CD4-positive, alpha-beta memory T cell (primary cell): ENCODE results near the gene UGT3A1. TPM values are rescaled to one million over a fixed set of nuclear protein-coding genes. Genes with fewer than 3 reads are reported as not detected.
A peak's percentile ranks its signal among the peaks of the same experiment; 100 is the strongest.

Experiments
- CTCF ChIA-PET: fragments of 350-600 bp; sonication (Branson Sonifier 250); formaldehyde crosslinking; loops from one replicate; lab custom pipeline; 2021; ENCODE audit warnings: inconsistent platforms; ENCODE audit not compliant: partially characterized antibody; lab: Charles Lee
- POLR2A ChIA-PET: fragments of 350-600 bp; sonication (Branson Sonifier 250); formaldehyde crosslinking; loops from one replicate; lab custom pipeline; 2021; ENCODE audit not compliant: partially characterized antibody; lab: Charles Lee
- DNase-seq, 5 donors: peaks; one replicate each; pipeline versions ENCODE4 v3.0.0 to v3.0.0-alpha.2; 2020 to 2022; ENCODE audit warnings: mixed read lengths in 1 of 5
- H3K27ac ChIP-seq: one replicate; pipeline ENCODE4 v1.7.0; 2013; ENCODE audit warnings: low read depth, low read length
- H3K27me3 ChIP-seq: 2 replicates; pipeline ENCODE4 v1.7.0; 2013; ENCODE audit warnings: mild to moderate bottlenecking, low read length, moderate library complexity; ENCODE audit not compliant: insufficient read depth
- H3K36me3 ChIP-seq: 2 replicates; pipeline ENCODE4 v1.7.0; 2013; ENCODE audit warnings: mild to moderate bottlenecking, low read length, moderate library complexity; ENCODE audit not compliant: insufficient read depth
- H3K4me1 ChIP-seq: 2 replicates; pipeline ENCODE4 v1.7.0; 2013; ENCODE audit warnings: mild to moderate bottlenecking, low read length, moderate library complexity; ENCODE audit not compliant: insufficient read depth
- H3K4me3 ChIP-seq, 2 donors: one replicate each; pipeline ENCODE4 v1.7.0; 2013; ENCODE audit warnings: low read length in 2 of 2, mild to moderate bottlenecking in 1 of 2
- H3K9me3 ChIP-seq, 2 donors: one replicate each; pipeline ENCODE4 v1.7.0; 2013; ENCODE audit warnings: low read length in 2 of 2, control low read depth in 1 of 2; ENCODE audit not compliant: control insufficient read depth in 1 of 2
- H3K27ac Mint-ChIP-seq, 7 donors: one replicate each; pipeline ENCODE4 v1.8.0; 2020 to 2021; ENCODE audit warnings: mixed read lengths in 7 of 7, mild to moderate bottlenecking in 6 of 7, inconsistent platforms in 3 of 7, moderate library complexity in 3 of 7
- H3K27me3 Mint-ChIP-seq, 2 donors: one replicate each; pipeline ENCODE4 v1.8.0; 2020 to 2021; ENCODE audit warnings: mixed read lengths in 2 of 2
- H3K36me3 Mint-ChIP-seq, 2 donors: one replicate each; pipeline ENCODE4 v1.8.0; 2020 to 2021; ENCODE audit warnings: mixed read lengths in 2 of 2, inconsistent platforms in 1 of 2, mild to moderate bottlenecking in 1 of 2
- H3K4me1 Mint-ChIP-seq, 4 donors: one replicate each; pipeline ENCODE4 v1.8.0; 2020 to 2021; ENCODE audit warnings: mixed read lengths in 4 of 4, mild to moderate bottlenecking in 1 of 4
- H3K4me3 Mint-ChIP-seq, 8 donors: one replicate each; pipeline ENCODE4 v1.8.0; 2020 to 2021; ENCODE audit warnings: mixed read lengths in 8 of 8, mild to moderate bottlenecking in 7 of 8, moderate library complexity in 6 of 8, inconsistent platforms in 3 of 8
- H3K9me3 Mint-ChIP-seq, 8 donors: one replicate each; pipeline ENCODE4 v1.8.0; 2020 to 2021; ENCODE audit warnings: mixed read lengths in 8 of 8, mild to moderate bottlenecking in 5 of 8, inconsistent platforms in 3 of 8, moderate library complexity in 1 of 8
- intact Hi-C: fragments of 100-400 bp; cut with micrococcal nuclease; formaldehyde crosslinking; loops from one replicate; pipeline ENCODE4 v1.15.1; 2023
- polyA plus RNA-seq, 2 donors: library from polyadenylated mRNA; unstranded; fragments of 300-500 nt; fragmentation: Illumina TruSeq; gene quantifications; one replicate each; pipeline ENCODE4 v1.2.3, GENCODE V29; 2021
- total RNA-seq, 2 experiments: library from RNA; stranded (reverse); gene quantifications; one replicate each; pipeline ENCODE4 v1.2.3, GENCODE V29; 2021

The UGT3A1 gene
- total and polyA plus RNA-seq, 4 experiments from 2014 or later, result not detected

DNA sequence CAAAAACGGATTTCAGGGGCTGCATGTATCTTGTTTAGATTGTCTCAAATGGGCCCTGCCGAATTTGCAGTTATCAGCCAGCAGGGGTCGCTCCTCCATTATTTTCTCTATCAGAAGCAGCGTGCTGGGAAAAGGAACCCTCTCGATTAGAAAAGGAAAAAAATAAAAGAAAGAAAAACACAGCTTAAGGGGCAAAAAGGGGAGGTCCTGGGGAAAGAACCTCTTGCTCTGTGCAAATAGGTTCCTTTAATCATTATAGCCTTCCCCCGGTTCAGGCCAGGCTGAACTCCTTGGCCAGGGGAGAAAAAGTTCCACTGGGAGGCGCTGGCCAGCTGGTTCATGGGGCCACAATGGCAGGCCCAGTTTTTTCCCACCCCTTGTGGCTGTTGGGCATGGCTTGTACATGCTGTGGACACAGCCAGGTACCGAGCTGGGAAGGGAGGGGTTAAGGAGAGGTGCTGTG lies 27.8 kb downstream of the UGT3A1 start:
- intact Hi-C loops, result no loop called here
- no peak for DNase-seq
- Mint-ChIP-seq H3K4me3 (no peak overlapping the region), H3K36me3 (no peaks in the 10 kb centered on the region), H3K9me3 (peaks cover 0 to 11% (median 7%) of the 10 kb centered on the region in 8 donors), H3K27me3 (peaks cover 20 to 43% of the 10 kb centered on the region in 2 donors), H3K27ac (no peak overlapping the region), H3K4me1 (no peaks in the 10 kb centered on the region)
- Histone ChIP-seq H3K36me3 (no peaks in the 10 kb centered on the region), H3K9me3 (no peaks in the 10 kb centered on the region), H3K27ac (no peak overlapping the region), H3K4me1 (no peaks in the 10 kb centered on the region), H3K27me3 (no peaks in the 10 kb centered on the region), H3K4me3 (no peak overlapping the region)
- ChIA-PET POLR2A (no interaction called here), CTCF (no interaction called here)

- Histone ChIP-seq H3K4me1 (no peaks in the 10 kb centered on the region), H3K36me3 (no peaks in the 10 kb centered on the region), H3K4me3 (no peak overlapping the region), H3K9me3 (no peaks in the 10 kb centered on the region), H3K27ac (no peak overlapping the region), H3K27me3 (no peaks in the 10 kb centered on the region)
- Mint-ChIP-seq H3K27me3 (peaks cover 28 to 43% of the 10 kb centered on the region in 2 donors), H3K4me3 (no peak overlapping the region), H3K4me1 (no peaks in the 10 kb centered on the region), H3K36me3 (no peaks in the 10 kb centered on the region), H3K9me3 (peaks cover 0 to 19% (median 13%) of the 10 kb centered on the region in 8 donors), H3K27ac (no peak overlapping the region)
- intact Hi-C loops, result no loop called here
- ChIA-PET CTCF (no interaction called here), POLR2A (no interaction called here)
- DNase-seq, result no peak
Observed at GRCh38 chr5:35960328-35960727, 30.9 kb downstream of the UGT3A1 start.

DNA sequence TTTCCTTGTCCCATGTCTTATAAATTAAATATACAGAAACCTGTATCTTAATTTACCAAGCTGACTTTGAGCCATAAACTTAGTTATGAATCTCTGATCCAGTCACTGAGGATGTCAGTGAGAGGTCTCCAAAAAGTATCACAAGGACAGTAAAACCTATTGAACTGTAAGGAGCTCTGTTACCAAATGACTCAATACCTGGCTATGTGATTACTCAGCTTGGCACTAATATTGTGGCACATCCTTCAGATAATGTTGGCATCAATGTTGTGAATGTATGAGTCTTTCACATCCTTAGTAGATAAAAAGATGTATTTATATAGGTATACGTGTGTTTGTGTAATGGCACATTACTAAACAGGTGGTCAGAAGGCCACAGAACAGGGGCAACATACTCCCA lies 34.8 kb downstream of the UGT3A1 start:
- Mint-ChIP-seq H3K4me1 (peaks cover 0 to 8% (median 5%) of the 10 kb centered on the region in 4 donors), H3K27me3 (peaks cover 40 to 55% of the 10 kb centered on the region in 2 donors), H3K36me3 (no peaks in the 10 kb centered on the region), H3K9me3 (peaks cover 0 to 13% (median 8%) of the 10 kb centered on the region in 8 donors), H3K4me3 (no peak overlapping the region), H3K27ac (no peak overlapping the region)
- Histone ChIP-seq H3K27ac (no peak overlapping the region), H3K4me1 (no peaks in the 10 kb centered on the region), H3K4me3 (no peak overlapping the region), H3K27me3 (peaks cover 6% of the 10 kb centered on the region), H3K36me3 (no peaks in the 10 kb centered on the region), H3K9me3 (no peaks in the 10 kb centered on the region)
- intact Hi-C loops, result no loop called here
- no peak for DNase-seq
- POLR2A ChIA-PET, result no interaction called here
- CTCF ChIA-PET, result no interaction called here

- Mint-ChIP-seq H3K27ac (no peak overlapping the region), H3K4me3 (no peak overlapping the region), H3K4me1 (peaks cover 0 to 8% (median 5%) of the 10 kb centered on the region in 4 donors), H3K36me3 (no peaks in the 10 kb centered on the region), H3K9me3 (peaks cover 0 to 13% (median 8%) of the 10 kb centered on the region in 8 donors), H3K27me3 (peaks cover 41 to 46% of the 10 kb centered on the region in 2 donors)
- POLR2A ChIA-PET, result no interaction called here
- CTCF ChIA-PET, result no interaction called here
- Histone ChIP-seq H3K36me3 (no peaks in the 10 kb centered on the region), H3K27ac (no peak overlapping the region), H3K4me3 (no peak overlapping the region), H3K9me3 (no peaks in the 10 kb centered on the region), H3K4me1 (no peaks in the 10 kb centered on the region), H3K27me3 (peaks cover 6% of the 10 kb centered on the region)
- intact Hi-C loops, result no loop called here
- peak in 3 of 5 donors; percentile 3 to 13 (median 10) for DNase-seq
Observed at GRCh38 chr5:35954175-35954574, 37.0 kb downstream of the UGT3A1 start.

- no peak for DNase-seq
- Mint-ChIP-seq H3K4me1 (no peaks in the 10 kb centered on the region), H3K36me3 (no peaks in the 10 kb centered on the region), H3K9me3 (peaks cover 0 to 2% (median 0%) of the 10 kb centered on the region in 8 donors), H3K27ac (no peak overlapping the region), H3K4me3 (no peak overlapping the region), H3K27me3 (peaks cover 13 to 24% of the 10 kb centered on the region in 2 donors)
- Histone ChIP-seq H3K4me1 (no peaks in the 10 kb centered on the region), H3K27me3 (peaks cover 3% of the 10 kb centered on the region), H3K9me3 (no peaks in the 10 kb centered on the region), H3K36me3 (no peaks in the 10 kb centered on the region), H3K27ac (no peak overlapping the region), H3K4me3 (no peak overlapping the region)
- intact Hi-C loops, result no loop called here
- ChIA-PET CTCF (no interaction called here), POLR2A (no interaction called here)
Observed at GRCh38 chr5:35947085-35947484, 44.1 kb downstream of the UGT3A1 start.

DNA sequence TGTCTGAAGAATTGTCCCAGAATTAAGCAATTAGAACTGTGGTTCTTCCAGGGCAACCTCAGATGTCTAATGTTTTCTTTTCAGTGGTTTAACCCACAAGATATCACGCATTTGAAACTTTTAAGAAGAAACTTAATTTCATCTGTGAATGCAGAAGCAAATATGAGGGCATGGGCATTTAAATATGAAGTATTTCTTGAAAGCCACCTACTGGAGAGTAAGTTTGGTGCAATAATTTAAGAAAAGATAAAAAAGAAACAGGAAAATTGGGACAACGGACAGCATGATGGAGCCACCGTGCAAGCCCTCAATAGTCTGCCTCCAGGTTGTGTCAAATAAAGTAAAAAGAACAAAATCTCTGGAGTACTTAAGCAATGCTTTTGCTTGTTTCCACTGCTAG lies 51.6 kb downstream of the UGT3A1 start:
- POLR2A ChIA-PET, result no interaction called here
- Mint-ChIP-seq H3K27ac (no peak overlapping the region), H3K4me1 (no peaks in the 10 kb centered on the region), H3K4me3 (no peak overlapping the region), H3K9me3 (peaks cover 0 to 2% (median 0%) of the 10 kb centered on the region in 8 donors), H3K27me3 (peaks cover 15 to 17% of the 10 kb centered on the region in 2 donors), H3K36me3 (no peaks in the 10 kb centered on the region)
- H3K36me3 ChIP-seq, result no peaks in the 10 kb centered on the region
- intact Hi-C loops, result no loop called here
- H3K4me3 ChIP-seq, result no peak overlapping the region
- H3K27me3 ChIP-seq, result no peaks in the 10 kb centered on the region
- H3K9me3 ChIP-seq, result no peaks in the 10 kb centered on the region
- CTCF ChIA-PET, result interaction anchor here (1.4 to 2.2 kb wide), 2 partner anchors 13 to 289 kb away, joined by 4 to 8 read pairs; no protein-coding TSS in a partner anchor
- no peaks in the 10 kb centered on the region for H3K4me1 ChIP-seq
- H3K27ac ChIP-seq, result no peak overlapping the region
- DNase-seq, result no peak

- Histone ChIP-seq H3K4me1 (no peaks in the 10 kb centered on the region), H3K27me3 (no peaks in the 10 kb centered on the region), H3K9me3 (no peaks in the 10 kb centered on the region), H3K36me3 (no peaks in the 10 kb centered on the region), H3K27ac (no peak within 1 kb of the TSS), H3K4me3 (no peak within 1 kb of the TSS)
- Mint-ChIP-seq H3K9me3 (peaks cover 0 to 2% (median 0%) of the 10 kb centered on the region in 8 donors), H3K4me3 (no peak within 1 kb of the TSS), H3K27ac (no peak within 1 kb of the TSS), H3K27me3 (peaks cover 11 to 15% of the 10 kb centered on the region in 2 donors), H3K36me3 (no peaks in the 10 kb centered on the region), H3K4me1 (no peaks in the 10 kb centered on the region)
- ChIA-PET POLR2A (no interaction called here), CTCF (interaction anchor here (1.0 kb wide), 1 partner anchor 287 kb away, joined by 3 read pairs; no protein-coding TSS in a partner anchor)
- DNase-seq, result no peak
- intact Hi-C loops, result no loop called here
Observed at GRCh38 chr5:35938568-35939227, 52.5 kb downstream of the UGT3A1 start, which contains the start of gene CAPSL. TSS of gene CAPSL (minus strand) at chr5:35938622. CDS start at chr5:35921120, 17,502 bp downstream.
